SK-N-SH (cell line): Measurements from ENCODE around the gene CMTM2. TPM values are rescaled to one million over a fixed set of nuclear protein-coding genes. Genes with fewer than 3 reads are reported as not detected.

Source experiments
- CTCF ChIA-PET: fragments of 300-600, 350-600 bp; formaldehyde crosslinking; extraction: SDS; loops from one replicate; lab custom pipeline; 2021; lab: Yijun Ruan, JAX
- POLR2A ChIA-PET: fragments of 350-600 bp; sonication (Branson Sonifier 250); formaldehyde crosslinking; extraction: SDS; loops from one replicate; lab custom pipeline; 2020; ENCODE audit warnings: antibody characterized with exemption, inconsistent platforms; lab: Yijun Ruan, JAX
- DNase-seq: peaks from one replicate; pipeline ENCODE4 v3.0.0; 2012
- H2AFZ ChIP-seq: fragments of 200-600 bp; sonication (generic); 2 replicates; pipeline ENCODE4 v1.8.1; 2016; ENCODE audit warnings: antibody characterized with exemption, mild to moderate bottlenecking, low read depth
- H3F3A ChIP-seq: fragments of 200-600 bp; sonication (generic); replicated peaks from 2 replicates; pipeline ENCODE3; 2016; ENCODE audit warnings: antibody characterized with exemption, mild to moderate bottlenecking; ENCODE audit not compliant: insufficient read depth
- H3K27ac ChIP-seq, 2 experiments: fragments of 200-500 bp in 1 of 2; fragments of 200-600 bp in 1 of 2; sonication (Bioruptor generic) in 1 of 2; sonication (generic), shearing (Covaris generic) in 1 of 2; 2 replicates each; pipeline versions ENCODE4 v1.5.1 to v1.6.1; 2014 to 2016; ENCODE audit warnings: low read depth in 2 of 2, inconsistent platforms in 1 of 2, low read length in 1 of 2, mild to moderate bottlenecking in 1 of 2, mixed read lengths in 1 of 2
- H3K27me3 ChIP-seq: fragments of 200-600 bp; sonication (generic), shearing (Covaris generic); 2 replicates; pipeline ENCODE4 v1.6.1; 2016; ENCODE audit warnings: mixed run types; ENCODE audit not compliant: insufficient read depth
- H3K36me3 ChIP-seq, 2 experiments: fragments of 200-500 bp in 1 of 2; fragments of 200-600 bp in 1 of 2; sonication (Bioruptor generic) in 1 of 2; sonication (generic) in 1 of 2; replicated peaks in 1 of 2; 2 replicates each; pipeline versions ENCODE3 to v1.5.1; 2014 to 2016; ENCODE audit warnings: low read length in 1 of 2, mild to moderate bottlenecking in 1 of 2; ENCODE audit not compliant: insufficient read depth in 2 of 2, control insufficient read depth in 1 of 2
- H3K4me1 ChIP-seq, 2 experiments: fragments of 200-500 bp in 1 of 2; fragments of 200-600 bp in 1 of 2; sonication (Bioruptor generic) in 1 of 2; sonication (generic), shearing (Covaris generic) in 1 of 2; 2 replicates each; pipeline versions ENCODE4 v1.5.1 to v1.6.1; 2014 to 2016; ENCODE audit warnings: low read depth in 1 of 2, low read length in 1 of 2, mixed run types in 1 of 2; ENCODE audit not compliant: insufficient read depth in 2 of 2, control insufficient read depth in 1 of 2
- H3K4me2 ChIP-seq: fragments of 200-600 bp; sonication (generic), shearing (Covaris generic); 2 replicates; pipeline ENCODE4 v1.6.1; 2017; ENCODE audit warnings: mixed run types
- H3K4me3 ChIP-seq, 2 experiments: fragments of 200-500 bp in 1 of 2; fragments of 200-600 bp in 1 of 2; sonication (Bioruptor generic) in 1 of 2; sonication (generic), shearing (Covaris generic) in 1 of 2; 2 replicates each; pipeline versions ENCODE4 v1.5.1 to v1.8.1; 2014 to 2016; ENCODE audit warnings: low read depth in 2 of 2, inconsistent platforms in 1 of 2, low read length in 1 of 2, mild to moderate bottlenecking in 1 of 2, mixed read lengths in 1 of 2, moderate library complexity in 1 of 2
- H3K79me2 ChIP-seq: fragments of 200-600 bp; sonication (generic); 2 replicates; pipeline ENCODE4 v1.8.1; 2017; ENCODE audit warnings: mild to moderate bottlenecking; ENCODE audit not compliant: insufficient read depth
- H3K9ac ChIP-seq: fragments of 200-600 bp; sonication (generic); 2 replicates; pipeline ENCODE4 v1.6.1; 2017; ENCODE audit warnings: mixed run types
- H3K9me2 ChIP-seq: fragments of 200-600 bp; sonication (generic); 2 replicates; pipeline ENCODE4 v1.6.1; 2017; ENCODE audit warnings: mixed run types
- H3K9me3 ChIP-seq: fragments of 200-600 bp; sonication (generic); 2 replicates; pipeline ENCODE4 v1.6.1; 2017; ENCODE audit warnings: mixed run types, mild to moderate bottlenecking, moderate library complexity
- H4K20me1 ChIP-seq: fragments of 200-600 bp; sonication (generic); 2 replicates; pipeline ENCODE4 v1.6.1; 2017; ENCODE audit warnings: mild to moderate bottlenecking, mixed run types; ENCODE audit not compliant: insufficient read depth
- CHD2 ChIP-seq: fragments of 150-350 bp; IDR thresholded peaks from 2 replicates; pipeline ENCODE4 v1.6.1; 2018; ENCODE audit warnings: low read length; ENCODE audit not compliant: partially characterized antibody
- ELF1 ChIP-seq: IDR thresholded peaks from 2 replicates; pipeline ENCODE4 v1.4.0; 2012
- EZH2phosphoT487 ChIP-seq: fragments of 200-600 bp; sonication (generic); IDR thresholded peaks from 2 replicates; pipeline ENCODE4 v1.6.1; 2017; ENCODE audit warnings: low read depth, mixed run types, mild to moderate bottlenecking, antibody characterized with exemption, moderate library complexity, borderline replicate concordance
- GATA2 ChIP-seq: sonication (generic); formaldehyde crosslinking; IDR thresholded peaks from 2 replicates; pipeline ENCODE4 v1.5.0; 2020; ENCODE audit warnings: mild to moderate bottlenecking, missing genetic modification reagents
- MXI1 ChIP-seq: IDR thresholded peaks from 2 replicates; pipeline ENCODE4 v1.6.1; 2012; ENCODE audit warnings: mild to moderate bottlenecking, low read depth, low read length, improper control_type of control experiment
- NFIC ChIP-seq: IDR thresholded peaks from 2 replicates; pipeline ENCODE4 v1.4.0; 2012; ENCODE audit warnings: borderline replicate concordance
- NRF1 ChIP-seq: IDR thresholded peaks from 2 replicates; pipeline ENCODE4 v1.6.1; 2012; ENCODE audit warnings: low read depth, mild to moderate bottlenecking, low read length
- POLR2AphosphoS5 ChIP-seq: IDR thresholded peaks from 2 replicates; pipeline ENCODE4 v1.6.1; 2012; ENCODE audit warnings: low read depth, low read length
- RAD21 ChIP-seq: IDR thresholded peaks from 2 replicates; pipeline ENCODE4 v1.6.1; 2012; ENCODE audit warnings: mild to moderate bottlenecking, low read length
- TEAD4 ChIP-seq: IDR thresholded peaks from 2 replicates; pipeline ENCODE4 v1.4.0; 2012; ENCODE audit warnings: mild to moderate bottlenecking, borderline replicate concordance; ENCODE audit not compliant: insufficient read depth
- WGBS: methylation state at CpG from one replicate; pipeline ENCODE4 v1.1.6; 2017; ENCODE audit warnings: low lambda C conversion rate; 5-methylcytosine and 5-hydroxymethylcytosine counted together
- polyA plus RNA-seq, 3 experiments: library from polyadenylated mRNA; depleted of rRNA; stranded (reverse); fragments of >200 nt; gene quantifications; 2 replicates each; pipeline ENCODE4 v1.2.3, GENCODE V29; 2012
- TF ChIP-seq, protein P1 (sequence below): IDR thresholded peaks from 2 replicates; pipeline ENCODE4 v1.4.0; 2012; ENCODE audit warnings: low read depth, borderline replicate concordance
- TF ChIP-seq, protein P2 (sequence below): fragments of 150-350 bp; IDR thresholded peaks from 2 replicates; pipeline ENCODE4 v1.6.1; 2017; ENCODE audit warnings: antibody characterized with exemption, low read length, low read depth, borderline replicate concordance
- TF ChIP-seq, protein P3 (sequence below): IDR thresholded peaks from 2 replicates; pipeline ENCODE4 v1.4.0; 2012; ENCODE audit warnings: low read depth
- TF ChIP-seq, protein P4 (sequence below): IDR thresholded peaks from 2 replicates; pipeline ENCODE4; 2012
- TF ChIP-seq, protein P5 (sequence below): fragments of 200-600 bp; sonication (generic); IDR thresholded peaks from 2 replicates; pipeline ENCODE4 v1.6.1; 2017; ENCODE audit warnings: antibody characterized with exemption, mild to moderate bottlenecking, moderate library complexity

Gene CMTM2
- polyA plus RNA-seq, 1 of the 3 experiments (the other 2 are of a cell fraction), result not detected

DNA sequence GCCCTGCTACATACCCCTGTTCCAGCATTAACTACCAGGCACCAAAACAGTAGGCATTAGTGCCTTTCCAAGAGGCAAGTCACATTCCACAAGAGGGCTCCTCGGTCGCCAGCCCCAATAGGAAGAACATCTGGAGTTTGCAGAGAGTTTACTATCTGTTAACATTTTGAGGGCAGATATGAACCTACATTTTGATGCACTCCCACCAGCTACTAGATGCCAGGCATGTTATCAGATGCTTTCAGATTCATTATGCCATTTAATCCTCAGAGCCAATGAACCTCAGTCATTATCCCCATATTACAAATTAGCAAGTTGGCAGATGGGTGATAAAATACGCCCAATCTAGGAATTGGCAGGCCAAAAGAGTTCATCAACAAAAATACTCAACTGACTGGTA is 4.2 kb upstream of the CMTM2 start:
- WGBS, result 86% methylated on average over 3 of the region's 3 CpGs
- H3K4me3 ChIP-seq, result no peak overlapping the region
- TF ChIP-seq, protein P1, sequence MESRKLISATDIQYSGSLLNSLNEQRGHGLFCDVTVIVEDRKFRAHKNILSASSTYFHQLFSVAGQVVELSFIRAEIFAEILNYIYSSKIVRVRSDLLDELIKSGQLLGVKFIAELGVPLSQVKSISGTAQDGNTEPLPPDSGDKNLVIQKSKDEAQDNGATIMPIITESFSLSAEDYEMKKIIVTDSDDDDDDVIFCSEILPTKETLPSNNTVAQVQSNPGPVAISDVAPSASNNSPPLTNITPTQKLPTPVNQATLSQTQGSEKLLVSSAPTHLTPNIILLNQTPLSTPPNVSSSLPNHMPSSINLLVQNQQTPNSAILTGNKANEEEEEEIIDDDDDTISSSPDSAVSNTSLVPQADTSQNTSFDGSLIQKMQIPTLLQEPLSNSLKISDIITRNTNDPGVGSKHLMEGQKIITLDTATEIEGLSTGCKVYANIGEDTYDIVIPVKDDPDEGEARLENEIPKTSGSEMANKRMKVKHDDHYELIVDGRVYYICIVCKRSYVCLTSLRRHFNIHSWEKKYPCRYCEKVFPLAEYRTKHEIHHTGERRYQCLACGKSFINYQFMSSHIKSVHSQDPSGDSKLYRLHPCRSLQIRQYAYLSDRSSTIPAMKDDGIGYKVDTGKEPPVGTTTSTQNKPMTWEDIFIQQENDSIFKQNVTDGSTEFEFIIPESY, result no peak
- TF ChIP-seq RAD21, result no peak
- no peak for TF ChIP-seq NFIC
- no peak for TF ChIP-seq CHD2
- H3K9me2 ChIP-seq, result no peaks in the 10 kb centered on the region
- no peaks in the 10 kb centered on the region for H3K27me3 ChIP-seq
- no peak overlapping the region for H3K4me2 ChIP-seq
- no peaks in the 10 kb centered on the region for H3K9me3 ChIP-seq
- no peaks in the 10 kb centered on the region for H3K79me2 ChIP-seq
- peaks cover 2 to 6% of the 10 kb centered on the region in 2 experiments for H3K36me3 ChIP-seq
- H3K9ac ChIP-seq, result no peak overlapping the region
- H3K4me1 ChIP-seq, result peaks cover 0 to 2% of the 10 kb centered on the region in 2 experiments; a peak in 1 of 4 replicates
- H3F3A ChIP-seq, result peaks cover 6% of the 10 kb centered on the region
- ChIA-PET POLR2A (no interaction called here), CTCF (interaction anchor here (1.5 kb wide), 1 partner anchor 168 kb away, joined by 4 read pairs; no protein-coding TSS in a partner anchor)
- H4K20me1 ChIP-seq, result 0 out of 2 replicates have a peak, but pooled peaks cover under 1% of the 10 kb centered on the region
- no peak overlapping the region for H3K27ac ChIP-seq
- no peak overlapping the region for H2AFZ ChIP-seq
- no peak for DNase-seq

DNA sequence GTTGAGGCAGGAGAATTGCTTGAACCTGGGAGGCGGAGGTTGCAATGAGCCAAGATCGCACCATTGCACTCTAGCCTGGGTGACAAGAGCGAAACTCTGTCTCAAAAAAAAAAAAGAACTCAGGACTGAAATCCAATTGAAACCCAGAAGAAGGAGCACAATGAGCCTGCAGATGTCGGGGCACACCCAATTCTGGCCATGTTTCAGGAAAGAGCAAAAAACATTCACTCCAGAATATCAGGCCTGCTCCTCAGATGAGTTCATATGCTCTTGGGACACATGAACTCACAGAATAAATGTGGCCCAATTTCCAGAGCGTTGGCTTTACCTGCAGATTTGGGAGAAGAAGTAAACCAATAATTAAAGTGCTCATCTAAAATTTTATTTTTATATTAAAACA is 3.0 kb upstream of the CMTM2 start:
- no peak overlapping the region for H3K4me3 ChIP-seq
- H3K27me3 ChIP-seq, result no peaks in the 10 kb centered on the region
- ChIA-PET CTCF (interaction anchor here (1.2 to 1.5 kb wide), 2 partner anchors 13 to 101 kb away, joined by 3 read pairs; no protein-coding TSS in a partner anchor), POLR2A (no interaction called here)
- no peaks in the 10 kb centered on the region for H4K20me1 ChIP-seq
- H3K79me2 ChIP-seq, result no peaks in the 10 kb centered on the region
- H3K4me2 ChIP-seq, result no peak overlapping the region
- TF ChIP-seq POLR2AphosphoS5 (no peak), RAD21 (no peak), TEAD4 (no peak), MXI1 (no peak), EZH2phosphoT487 (no peak), NRF1 (no peak), ELF1 (no peak), GATA2 (CRISPR knock-in tag) (no peak)
- TF ChIP-seq, protein P2, sequence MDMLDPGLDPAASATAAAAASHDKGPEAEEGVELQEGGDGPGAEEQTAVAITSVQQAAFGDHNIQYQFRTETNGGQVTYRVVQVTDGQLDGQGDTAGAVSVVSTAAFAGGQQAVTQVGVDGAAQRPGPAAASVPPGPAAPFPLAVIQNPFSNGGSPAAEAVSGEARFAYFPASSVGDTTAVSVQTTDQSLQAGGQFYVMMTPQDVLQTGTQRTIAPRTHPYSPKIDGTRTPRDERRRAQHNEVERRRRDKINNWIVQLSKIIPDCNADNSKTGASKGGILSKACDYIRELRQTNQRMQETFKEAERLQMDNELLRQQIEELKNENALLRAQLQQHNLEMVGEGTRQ, result no peak
- TF ChIP-seq, protein P3, sequence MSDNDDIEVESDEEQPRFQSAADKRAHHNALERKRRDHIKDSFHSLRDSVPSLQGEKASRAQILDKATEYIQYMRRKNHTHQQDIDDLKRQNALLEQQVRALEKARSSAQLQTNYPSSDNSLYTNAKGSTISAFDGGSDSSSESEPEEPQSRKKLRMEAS, result no peak
- TF ChIP-seq, protein P1, result no peak
- TF ChIP-seq, protein P4, sequence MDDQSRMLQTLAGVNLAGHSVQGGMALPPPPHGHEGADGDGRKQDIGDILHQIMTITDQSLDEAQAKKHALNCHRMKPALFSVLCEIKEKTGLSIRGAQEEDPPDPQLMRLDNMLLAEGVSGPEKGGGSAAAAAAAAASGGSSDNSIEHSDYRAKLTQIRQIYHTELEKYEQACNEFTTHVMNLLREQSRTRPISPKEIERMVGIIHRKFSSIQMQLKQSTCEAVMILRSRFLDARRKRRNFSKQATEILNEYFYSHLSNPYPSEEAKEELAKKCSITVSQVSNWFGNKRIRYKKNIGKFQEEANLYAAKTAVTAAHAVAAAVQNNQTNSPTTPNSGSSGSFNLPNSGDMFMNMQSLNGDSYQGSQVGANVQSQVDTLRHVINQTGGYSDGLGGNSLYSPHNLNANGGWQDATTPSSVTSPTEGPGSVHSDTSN, result no peak
- TF ChIP-seq, protein P5, sequence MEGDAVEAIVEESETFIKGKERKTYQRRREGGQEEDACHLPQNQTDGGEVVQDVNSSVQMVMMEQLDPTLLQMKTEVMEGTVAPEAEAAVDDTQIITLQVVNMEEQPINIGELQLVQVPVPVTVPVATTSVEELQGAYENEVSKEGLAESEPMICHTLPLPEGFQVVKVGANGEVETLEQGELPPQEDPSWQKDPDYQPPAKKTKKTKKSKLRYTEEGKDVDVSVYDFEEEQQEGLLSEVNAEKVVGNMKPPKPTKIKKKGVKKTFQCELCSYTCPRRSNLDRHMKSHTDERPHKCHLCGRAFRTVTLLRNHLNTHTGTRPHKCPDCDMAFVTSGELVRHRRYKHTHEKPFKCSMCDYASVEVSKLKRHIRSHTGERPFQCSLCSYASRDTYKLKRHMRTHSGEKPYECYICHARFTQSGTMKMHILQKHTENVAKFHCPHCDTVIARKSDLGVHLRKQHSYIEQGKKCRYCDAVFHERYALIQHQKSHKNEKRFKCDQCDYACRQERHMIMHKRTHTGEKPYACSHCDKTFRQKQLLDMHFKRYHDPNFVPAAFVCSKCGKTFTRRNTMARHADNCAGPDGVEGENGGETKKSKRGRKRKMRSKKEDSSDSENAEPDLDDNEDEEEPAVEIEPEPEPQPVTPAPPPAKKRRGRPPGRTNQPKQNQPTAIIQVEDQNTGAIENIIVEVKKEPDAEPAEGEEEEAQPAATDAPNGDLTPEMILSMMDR, result no peak
- DNase-seq, result no peak
- peaks cover 0 to 10% of the 10 kb centered on the region in 2 experiments; a peak in 2 of 4 replicates for H3K4me1 ChIP-seq
- 91% methylated on average over 5 of the region's 5 CpGs for WGBS
- no peaks in the 10 kb centered on the region for H3K9me2 ChIP-seq
- no peaks in the 10 kb centered on the region for H3K36me3 ChIP-seq
- H2AFZ ChIP-seq, result no peak overlapping the region
- H3F3A ChIP-seq, result peaks cover 1% of the 10 kb centered on the region
- H3K9me3 ChIP-seq, result no peaks in the 10 kb centered on the region
- no peak overlapping the region for H3K27ac ChIP-seq
- H3K9ac ChIP-seq, result no peak overlapping the region
